ENCODE results near the gene SULF2.

Gene SULF2

DNA sequence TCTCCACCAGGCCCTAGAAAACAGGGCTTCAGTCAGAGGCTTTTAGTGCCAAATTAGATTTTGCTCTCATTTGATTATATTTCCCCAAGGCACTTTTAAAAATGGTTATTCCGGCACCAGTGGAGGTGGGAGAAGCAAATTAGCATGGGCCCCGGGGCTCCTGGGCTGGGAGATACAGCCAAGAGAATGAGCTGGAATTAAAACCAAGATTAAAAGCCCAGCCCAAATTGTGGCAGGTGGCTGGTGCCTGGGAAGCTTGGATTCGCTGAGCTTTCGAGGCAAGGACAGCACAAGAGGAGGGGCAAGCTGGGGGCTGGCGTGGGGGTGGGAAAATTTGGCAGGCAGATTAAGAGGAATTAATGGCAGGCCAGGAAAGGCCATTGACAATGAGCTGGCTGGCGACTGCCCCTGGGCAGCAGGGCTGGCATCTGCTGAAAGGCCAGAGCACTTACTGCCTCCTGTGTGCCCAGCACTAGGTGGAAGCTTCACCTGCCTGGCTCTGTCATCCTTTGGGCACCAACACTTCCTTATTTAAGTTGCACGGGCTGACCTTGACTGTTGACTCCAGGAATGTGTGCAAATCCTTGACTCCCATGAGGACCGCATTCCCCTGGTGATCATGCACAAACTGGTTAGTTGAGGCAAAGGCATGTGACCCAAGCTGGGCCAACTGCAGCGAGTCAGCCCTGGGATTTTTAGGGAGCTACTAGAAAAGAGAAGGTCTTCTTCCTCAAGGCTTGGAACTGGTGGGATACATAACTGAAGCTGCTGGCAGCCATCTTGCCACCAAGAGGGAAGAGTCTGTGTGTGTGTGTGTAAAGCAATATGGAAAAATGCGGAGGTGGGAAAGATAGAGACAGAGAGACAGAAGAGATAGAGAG is 76.1 kb downstream of the SULF2 start:
- no peak for DNase-seq

- no peak for DNase-seq
Observed at GRCh38 chr20:47708140-47708807, 77.0 kb downstream of the SULF2 start.

DNA sequence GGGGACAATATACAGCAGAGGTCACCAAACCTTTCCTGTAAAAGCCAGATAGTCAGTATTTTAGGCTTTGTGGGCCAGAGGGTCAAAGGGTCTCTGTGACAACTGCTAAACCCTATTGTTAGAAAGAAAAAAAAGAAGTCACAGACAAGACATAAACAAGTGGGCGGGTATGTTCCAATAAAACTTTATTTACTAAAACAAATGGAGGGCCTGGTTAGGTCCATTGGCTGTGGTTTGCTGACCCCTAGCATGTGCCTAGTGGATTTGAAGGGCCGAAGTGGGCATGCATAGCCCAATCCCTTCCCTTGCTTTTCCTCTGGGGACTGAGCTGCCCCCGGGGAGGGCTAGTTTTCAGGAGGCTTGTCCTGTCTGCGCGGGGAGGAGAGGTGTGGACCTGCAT is 78.9 kb downstream of the SULF2 start:
- DNase-seq, result no peak

DNA sequence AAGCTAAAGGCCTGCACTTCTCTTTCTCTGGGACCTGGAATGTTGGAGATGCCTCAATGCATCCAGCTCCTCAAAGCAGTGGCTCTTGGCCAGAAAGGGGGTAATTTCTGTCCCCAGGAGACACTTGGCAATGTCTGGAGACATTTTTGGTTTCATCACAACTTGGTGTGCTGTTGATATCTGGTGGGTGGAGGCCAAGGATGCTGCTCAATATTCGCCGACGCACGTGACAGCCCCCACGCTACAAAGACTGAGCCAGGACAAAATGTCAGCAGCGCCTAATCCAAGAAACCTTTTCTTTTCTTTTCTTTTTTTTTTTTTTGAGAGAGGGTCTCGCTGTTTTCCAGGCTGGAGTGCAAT is 79.8 kb downstream of the SULF2 start:
- DNase-seq, result no peak

DNA sequence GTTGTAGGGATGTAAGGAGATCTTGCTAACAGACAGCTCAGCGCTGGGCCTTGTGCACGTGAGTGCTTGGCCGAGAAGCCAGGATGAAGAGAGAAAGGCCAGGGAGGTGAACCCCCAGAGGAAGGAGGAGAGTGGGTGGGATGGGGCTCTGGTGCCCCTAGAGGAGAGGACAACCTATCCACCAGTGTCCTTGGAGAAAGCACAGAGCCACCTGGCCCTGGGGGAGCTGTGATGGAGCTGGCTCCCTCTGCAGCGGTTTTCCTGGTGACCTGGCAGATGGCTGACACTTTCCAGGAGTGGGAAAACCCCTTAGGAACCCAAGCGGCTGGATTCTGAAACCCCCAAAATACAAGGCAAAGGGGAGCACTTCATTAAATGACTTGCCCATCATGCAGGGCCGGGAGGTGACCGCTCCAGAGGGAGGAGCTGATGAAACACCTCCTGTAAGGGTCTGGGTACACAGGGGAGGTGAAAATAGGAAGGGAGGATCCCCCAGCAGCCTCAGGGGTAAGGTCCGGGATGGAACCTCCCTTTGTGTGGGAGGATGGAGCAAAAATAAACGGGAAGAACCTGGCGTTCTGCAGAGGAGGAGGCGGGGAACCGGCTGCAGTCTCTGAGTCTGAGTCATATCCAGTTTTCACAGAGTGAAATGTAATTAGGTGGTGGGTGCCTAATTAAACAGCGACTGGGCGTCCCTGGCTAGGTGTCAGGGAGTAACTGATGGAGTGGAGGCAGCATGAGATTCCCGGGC is 80.4 kb downstream of the SULF2 start:
- DNase-seq, result no peak

GRCh38 chr20:47703748-47704147 is 81.5 kb downstream of the SULF2 start:
- DNase-seq, result no peak

GRCh38 chr20:47701612-47702011 is 83.7 kb downstream of the SULF2 start:
- DNase-seq, result no peak

DNA sequence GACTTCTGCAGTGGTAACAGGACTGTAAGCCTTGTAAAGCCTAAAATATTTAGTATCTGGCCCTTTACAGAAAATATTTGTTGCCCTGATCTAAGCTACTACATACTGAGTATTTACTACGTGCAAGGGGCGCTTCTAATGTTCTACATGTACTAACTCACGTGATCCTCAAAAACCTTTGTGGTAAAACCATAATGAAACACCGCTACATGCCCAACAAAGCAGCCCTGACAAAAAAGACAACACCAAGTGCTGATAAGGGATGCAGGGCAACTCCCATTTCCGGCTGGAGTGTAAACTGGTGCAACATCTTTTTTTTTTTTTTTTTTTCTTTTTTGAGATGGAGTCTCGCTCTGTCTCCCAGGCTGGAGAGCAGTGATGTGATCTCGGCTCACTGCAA is 85.0 kb downstream of the SULF2 start:
- no peak for DNase-seq

GRCh38 chr20:47699818-47700217 is 85.5 kb downstream of the SULF2 start:
- DNase-seq, result no peak

GRCh38 chr20:47698142-47698541 is 87.1 kb downstream of the SULF2 start:
- no peak for DNase-seq

DNA sequence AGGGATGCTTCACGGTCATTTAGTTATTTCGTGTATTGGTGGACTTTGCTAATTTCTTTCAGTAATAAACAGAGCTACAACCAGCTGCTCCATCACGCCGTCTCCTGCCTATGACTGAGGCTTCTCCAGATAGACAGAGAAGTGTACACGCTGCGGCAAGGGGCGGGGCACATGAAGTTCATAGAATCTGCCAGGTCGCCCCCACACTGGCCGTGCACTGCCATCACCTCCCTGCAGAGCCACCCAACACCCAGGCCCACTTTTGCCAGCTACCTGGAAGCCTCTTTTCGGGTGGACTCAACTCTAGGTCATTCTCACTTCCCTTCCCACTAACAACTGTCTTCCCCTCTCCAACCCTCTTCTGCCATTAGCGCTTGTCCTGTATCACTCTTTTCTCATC is 88.4 kb downstream of the SULF2 start:
- no peak for DNase-seq

- DNase-seq, result no peak
Observed at GRCh38 chr20:47694021-47694818, 91.1 kb downstream of the SULF2 start.

GRCh38 chr20:47691625-47692024 is 93.7 kb downstream of the SULF2 start:
- no peak for DNase-seq

GRCh38 chr20:47689731-47690130 is 95.5 kb downstream of the SULF2 start:
- no peak for DNase-seq

DNA sequence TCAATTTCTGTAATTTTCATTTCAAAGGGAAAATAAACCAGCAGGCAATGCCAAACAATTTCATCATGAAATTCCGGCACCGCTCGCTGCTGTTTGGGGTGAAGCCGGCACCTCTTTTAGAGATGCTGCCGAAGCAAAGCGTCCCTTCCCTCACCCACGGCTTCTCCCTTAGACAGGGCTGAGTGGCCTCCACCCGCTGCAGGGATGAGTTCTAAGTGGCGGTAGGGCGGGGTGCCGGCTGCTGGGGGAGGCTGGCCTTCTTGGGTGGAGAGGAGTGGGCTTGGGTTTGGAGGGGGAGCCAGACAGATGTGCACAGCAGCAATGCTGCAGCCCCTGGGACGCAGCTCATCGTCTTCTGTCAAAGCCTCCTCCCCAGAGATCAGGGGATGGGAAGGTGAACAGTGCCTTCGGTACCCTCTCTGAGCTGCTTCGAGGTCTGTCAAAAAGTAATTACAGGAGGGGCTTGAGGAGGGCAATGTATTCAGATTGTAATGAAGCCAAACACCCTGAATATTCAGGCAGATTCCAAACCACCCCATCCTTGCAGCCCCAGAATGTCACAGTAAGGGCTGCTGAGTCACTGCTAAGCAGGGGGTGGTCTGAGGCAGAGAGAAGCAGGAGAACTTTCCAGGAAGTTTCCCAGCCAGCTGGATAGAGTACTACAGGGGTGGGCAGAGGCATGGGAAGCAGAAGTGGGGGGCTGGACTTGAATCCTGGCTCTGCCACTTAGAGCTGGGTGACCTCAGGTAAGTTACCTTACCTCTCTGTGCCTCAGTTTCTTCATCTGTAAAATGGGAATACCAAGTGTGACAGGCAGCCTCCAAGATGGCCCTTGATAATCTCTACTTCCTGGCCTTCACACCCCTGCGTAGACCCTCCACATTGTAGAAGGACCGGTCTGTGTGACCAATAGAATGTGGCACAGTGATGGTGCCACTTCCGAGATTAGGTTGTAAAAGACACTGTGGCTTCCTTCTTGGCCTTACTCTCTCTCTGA is 96.6 kb downstream of the SULF2 start:
- DNase-seq, result no peak

- DNase-seq, result no peak
Observed at GRCh38 chr20:47687095-47687987, 97.9 kb downstream of the SULF2 start.

- DNase-seq, result no peak
Observed at GRCh38 chr20:47686545-47686944, 98.7 kb downstream of the SULF2 start.

DNA sequence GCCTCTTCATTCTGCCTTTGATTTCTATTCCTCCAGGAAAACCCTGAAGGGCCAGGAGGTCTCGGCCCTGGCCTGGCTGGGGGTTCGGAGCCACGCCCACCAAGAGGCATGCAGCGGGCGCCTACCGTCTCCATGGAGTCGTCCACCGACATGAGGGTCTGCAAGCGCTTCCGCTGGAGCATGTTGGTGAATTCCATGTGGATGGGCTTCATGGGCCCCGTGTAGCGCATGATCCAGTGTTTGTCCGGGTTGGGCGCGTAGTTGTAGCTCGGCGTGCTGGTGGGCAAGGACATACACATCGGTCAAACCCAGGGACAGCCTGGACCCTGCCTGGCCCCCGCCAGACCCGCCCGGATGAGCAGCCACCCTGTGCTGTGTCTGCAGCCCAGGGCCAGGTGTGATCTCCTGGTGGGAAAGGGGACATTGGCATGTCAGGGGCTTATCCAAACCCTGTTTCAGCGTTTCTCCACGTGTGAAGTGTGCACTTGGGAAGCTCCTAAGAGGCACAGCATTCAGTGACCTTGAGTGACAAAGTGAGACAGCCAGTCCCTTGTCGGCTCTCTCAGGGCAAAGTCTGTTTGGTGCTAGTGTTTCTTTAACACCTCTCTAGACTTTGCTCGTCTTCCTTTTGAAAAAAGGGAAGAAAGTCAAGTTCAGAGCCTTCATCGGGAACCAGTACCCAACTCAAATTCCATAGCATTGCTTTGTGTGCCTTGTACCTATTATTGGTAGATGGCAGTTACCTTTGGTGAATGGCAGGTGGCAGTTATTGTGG is 100.8 kb downstream of the SULF2 start:
- DNase-seq, result no peak

DNA sequence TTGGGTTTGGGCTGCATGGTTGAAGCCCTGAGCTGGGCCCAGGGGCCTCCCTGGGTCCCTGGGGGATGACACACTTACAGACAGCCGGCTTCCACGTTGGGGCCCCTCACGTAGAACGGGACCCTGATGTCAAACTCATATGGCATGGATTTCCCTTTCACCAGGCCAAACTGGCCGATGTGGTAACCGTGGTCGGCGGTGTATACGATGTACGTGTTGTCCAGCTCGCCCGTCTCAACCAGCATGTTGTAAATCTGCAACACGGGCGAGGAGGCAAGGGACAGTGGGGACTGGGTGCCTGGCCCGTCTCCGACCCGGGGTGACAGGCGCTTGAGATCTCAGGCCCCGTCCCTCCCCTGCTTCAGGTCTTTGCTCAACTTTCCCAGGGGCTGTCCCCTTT is 102.4 kb downstream of the SULF2 start:
- DNase-seq, result no peak

Measured in activated CD4-positive, alpha-beta T cell treated with anti-CD3 and anti-CD28 coated beads, Interleukin-2, amount 50 U/mL, for 1 hour (primary cell).